ENCODE results near the gene EFCAB14. TPM values are rescaled to one million over a fixed set of nuclear protein-coding genes. Genes with fewer than 3 reads are reported as not detected.

EFCAB14 gene
- total and polyA plus RNA-seq, 9 of the 15 experiments (the other 6 are each of a cell fraction or from before 2014, with no cell fraction given): 7.3 to 49.0 (median 37.3) TPM

- TF ChIP-seq, protein P1, sequence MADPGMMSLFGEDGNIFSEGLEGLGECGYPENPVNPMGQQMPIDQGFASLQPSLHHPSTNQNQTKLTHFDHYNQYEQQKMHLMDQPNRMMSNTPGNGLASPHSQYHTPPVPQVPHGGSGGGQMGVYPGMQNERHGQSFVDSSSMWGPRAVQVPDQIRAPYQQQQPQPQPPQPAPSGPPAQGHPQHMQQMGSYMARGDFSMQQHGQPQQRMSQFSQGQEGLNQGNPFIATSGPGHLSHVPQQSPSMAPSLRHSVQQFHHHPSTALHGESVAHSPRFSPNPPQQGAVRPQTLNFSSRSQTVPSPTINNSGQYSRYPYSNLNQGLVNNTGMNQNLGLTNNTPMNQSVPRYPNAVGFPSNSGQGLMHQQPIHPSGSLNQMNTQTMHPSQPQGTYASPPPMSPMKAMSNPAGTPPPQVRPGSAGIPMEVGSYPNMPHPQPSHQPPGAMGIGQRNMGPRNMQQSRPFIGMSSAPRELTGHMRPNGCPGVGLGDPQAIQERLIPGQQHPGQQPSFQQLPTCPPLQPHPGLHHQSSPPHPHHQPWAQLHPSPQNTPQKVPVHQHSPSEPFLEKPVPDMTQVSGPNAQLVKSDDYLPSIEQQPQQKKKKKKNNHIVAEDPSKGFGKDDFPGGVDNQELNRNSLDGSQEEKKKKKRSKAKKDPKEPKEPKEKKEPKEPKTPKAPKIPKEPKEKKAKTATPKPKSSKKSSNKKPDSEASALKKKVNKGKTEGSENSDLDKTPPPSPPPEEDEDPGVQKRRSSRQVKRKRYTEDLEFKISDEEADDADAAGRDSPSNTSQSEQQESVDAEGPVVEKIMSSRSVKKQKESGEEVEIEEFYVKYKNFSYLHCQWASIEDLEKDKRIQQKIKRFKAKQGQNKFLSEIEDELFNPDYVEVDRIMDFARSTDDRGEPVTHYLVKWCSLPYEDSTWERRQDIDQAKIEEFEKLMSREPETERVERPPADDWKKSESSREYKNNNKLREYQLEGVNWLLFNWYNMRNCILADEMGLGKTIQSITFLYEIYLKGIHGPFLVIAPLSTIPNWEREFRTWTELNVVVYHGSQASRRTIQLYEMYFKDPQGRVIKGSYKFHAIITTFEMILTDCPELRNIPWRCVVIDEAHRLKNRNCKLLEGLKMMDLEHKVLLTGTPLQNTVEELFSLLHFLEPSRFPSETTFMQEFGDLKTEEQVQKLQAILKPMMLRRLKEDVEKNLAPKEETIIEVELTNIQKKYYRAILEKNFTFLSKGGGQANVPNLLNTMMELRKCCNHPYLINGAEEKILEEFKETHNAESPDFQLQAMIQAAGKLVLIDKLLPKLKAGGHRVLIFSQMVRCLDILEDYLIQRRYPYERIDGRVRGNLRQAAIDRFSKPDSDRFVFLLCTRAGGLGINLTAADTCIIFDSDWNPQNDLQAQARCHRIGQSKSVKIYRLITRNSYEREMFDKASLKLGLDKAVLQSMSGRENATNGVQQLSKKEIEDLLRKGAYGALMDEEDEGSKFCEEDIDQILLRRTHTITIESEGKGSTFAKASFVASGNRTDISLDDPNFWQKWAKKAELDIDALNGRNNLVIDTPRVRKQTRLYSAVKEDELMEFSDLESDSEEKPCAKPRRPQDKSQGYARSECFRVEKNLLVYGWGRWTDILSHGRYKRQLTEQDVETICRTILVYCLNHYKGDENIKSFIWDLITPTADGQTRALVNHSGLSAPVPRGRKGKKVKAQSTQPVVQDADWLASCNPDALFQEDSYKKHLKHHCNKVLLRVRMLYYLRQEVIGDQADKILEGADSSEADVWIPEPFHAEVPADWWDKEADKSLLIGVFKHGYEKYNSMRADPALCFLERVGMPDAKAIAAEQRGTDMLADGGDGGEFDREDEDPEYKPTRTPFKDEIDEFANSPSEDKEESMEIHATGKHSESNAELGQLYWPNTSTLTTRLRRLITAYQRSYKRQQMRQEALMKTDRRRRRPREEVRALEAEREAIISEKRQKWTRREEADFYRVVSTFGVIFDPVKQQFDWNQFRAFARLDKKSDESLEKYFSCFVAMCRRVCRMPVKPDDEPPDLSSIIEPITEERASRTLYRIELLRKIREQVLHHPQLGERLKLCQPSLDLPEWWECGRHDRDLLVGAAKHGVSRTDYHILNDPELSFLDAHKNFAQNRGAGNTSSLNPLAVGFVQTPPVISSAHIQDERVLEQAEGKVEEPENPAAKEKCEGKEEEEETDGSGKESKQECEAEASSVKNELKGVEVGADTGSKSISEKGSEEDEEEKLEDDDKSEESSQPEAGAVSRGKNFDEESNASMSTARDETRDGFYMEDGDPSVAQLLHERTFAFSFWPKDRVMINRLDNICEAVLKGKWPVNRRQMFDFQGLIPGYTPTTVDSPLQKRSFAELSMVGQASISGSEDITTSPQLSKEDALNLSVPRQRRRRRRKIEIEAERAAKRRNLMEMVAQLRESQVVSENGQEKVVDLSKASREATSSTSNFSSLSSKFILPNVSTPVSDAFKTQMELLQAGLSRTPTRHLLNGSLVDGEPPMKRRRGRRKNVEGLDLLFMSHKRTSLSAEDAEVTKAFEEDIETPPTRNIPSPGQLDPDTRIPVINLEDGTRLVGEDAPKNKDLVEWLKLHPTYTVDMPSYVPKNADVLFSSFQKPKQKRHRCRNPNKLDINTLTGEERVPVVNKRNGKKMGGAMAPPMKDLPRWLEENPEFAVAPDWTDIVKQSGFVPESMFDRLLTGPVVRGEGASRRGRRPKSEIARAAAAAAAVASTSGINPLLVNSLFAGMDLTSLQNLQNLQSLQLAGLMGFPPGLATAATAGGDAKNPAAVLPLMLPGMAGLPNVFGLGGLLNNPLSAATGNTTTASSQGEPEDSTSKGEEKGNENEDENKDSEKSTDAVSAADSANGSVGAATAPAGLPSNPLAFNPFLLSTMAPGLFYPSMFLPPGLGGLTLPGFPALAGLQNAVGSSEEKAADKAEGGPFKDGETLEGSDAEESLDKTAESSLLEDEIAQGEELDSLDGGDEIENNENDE (IDR thresholded peaks at IDR 0.05; ENCODE audit: low read depth, low read length): no peak
- TF ChIP-seq, protein P2, sequence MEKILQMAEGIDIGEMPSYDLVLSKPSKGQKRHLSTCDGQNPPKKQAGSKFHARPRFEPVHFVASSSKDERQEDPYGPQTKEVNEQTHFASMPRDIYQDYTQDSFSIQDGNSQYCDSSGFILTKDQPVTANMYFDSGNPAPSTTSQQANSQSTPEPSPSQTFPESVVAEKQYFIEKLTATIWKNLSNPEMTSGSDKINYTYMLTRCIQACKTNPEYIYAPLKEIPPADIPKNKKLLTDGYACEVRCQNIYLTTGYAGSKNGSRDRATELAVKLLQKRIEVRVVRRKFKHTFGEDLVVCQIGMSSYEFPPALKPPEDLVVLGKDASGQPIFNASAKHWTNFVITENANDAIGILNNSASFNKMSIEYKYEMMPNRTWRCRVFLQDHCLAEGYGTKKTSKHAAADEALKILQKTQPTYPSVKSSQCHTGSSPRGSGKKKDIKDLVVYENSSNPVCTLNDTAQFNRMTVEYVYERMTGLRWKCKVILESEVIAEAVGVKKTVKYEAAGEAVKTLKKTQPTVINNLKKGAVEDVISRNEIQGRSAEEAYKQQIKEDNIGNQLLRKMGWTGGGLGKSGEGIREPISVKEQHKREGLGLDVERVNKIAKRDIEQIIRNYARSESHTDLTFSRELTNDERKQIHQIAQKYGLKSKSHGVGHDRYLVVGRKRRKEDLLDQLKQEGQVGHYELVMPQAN (IDR thresholded peaks at IDR 0.05; ENCODE audit: borderline replicate concordance): no peak
- TF ChIP-seq ZBTB40 (IDR thresholded peaks at IDR 0.05): no peak
- no peak for TF ChIP-seq ZBTB40 (CRISPR knock-in tag; IDR thresholded peaks at IDR 0.05)
- TF ChIP-seq ETV5 (CRISPR knock-in tag; IDR thresholded peaks at IDR 0.05; ENCODE audit: low read depth): no peak
These were observed 45.1 kb downstream of the EFCAB14 start (continued) for GRCh38 chr1:46673749-46674182.

Measured in K562 (cell line).